ENCODE data around the gene SLC39A10.
"Not testable (repeated sequence)": the region's sequence is repeated elsewhere in the genome, so short reads cannot be mapped to it uniquely, and the experiment has no call there.

SLC39A10 gene

DNA sequence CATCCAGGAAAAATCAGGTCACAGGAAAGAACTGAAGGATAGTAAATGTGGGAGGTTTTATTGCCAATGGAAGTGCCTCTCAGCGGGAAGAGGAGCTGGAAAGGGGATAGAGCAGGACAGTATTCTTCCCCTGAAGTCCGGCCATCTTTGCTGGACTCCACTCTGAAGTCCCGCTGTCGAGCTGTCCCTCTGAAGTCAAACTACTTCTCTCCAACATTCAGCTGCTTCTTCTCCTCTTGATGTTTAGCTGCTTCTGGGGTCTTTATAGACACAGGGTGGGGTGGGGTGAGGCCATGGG lies 23.5 kb upstream of the SLC39A10 start:
- Histone ChIP-seq H3K36me3 (ENCODE audit: control insufficient read depth, insufficient read depth, low read length) (no peaks in the 10 kb centered on the region), H3K4me3 (ENCODE audit: low read length) (no peak overlapping the region), H3K9me3 (ENCODE audit: control insufficient read depth, low read length) (no peaks in the 10 kb centered on the region), H3K9ac (ENCODE audit: low read length) (no peak overlapping the region), H3K27me3 (ENCODE audit: control insufficient read depth, insufficient read depth, low read length) (no peaks in the 10 kb centered on the region), H3K4me1 (ENCODE audit: control insufficient read depth, insufficient read depth, low read length) (no peaks in the 10 kb centered on the region)

DNA sequence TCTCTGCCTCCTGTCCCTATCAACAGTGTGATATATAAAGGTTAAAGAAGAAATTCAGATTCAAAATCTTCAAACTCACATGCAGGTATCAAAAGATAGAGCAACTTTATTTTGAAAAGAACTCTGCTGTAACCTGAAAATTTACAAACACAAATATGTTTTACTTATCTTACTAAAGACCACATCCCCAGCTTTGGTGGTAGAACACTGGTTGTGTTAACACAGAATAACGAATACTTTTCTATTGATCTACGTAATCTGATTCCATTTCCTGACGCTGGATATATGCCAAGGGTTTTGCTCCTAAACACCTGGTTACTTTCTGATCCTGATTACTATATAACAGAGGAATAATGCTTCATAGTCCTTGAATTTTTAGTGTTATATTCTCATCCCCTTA lies 23.1 kb upstream of the SLC39A10 start:
- Histone ChIP-seq H3K9ac (ENCODE audit: low read length) (no peak overlapping the region), H3K36me3 (ENCODE audit: control insufficient read depth, insufficient read depth, low read length) (no peaks in the 10 kb centered on the region), H3K27me3 (ENCODE audit: control insufficient read depth, insufficient read depth, low read length) (no peaks in the 10 kb centered on the region), H3K4me3 (ENCODE audit: low read length) (no peak overlapping the region), H3K9me3 (ENCODE audit: control insufficient read depth, low read length) (no peaks in the 10 kb centered on the region), H3K4me1 (ENCODE audit: control insufficient read depth, insufficient read depth, low read length) (no peaks in the 10 kb centered on the region)

- Histone ChIP-seq H3K4me3 (ENCODE audit: low read length) (no peak overlapping the region), H3K9ac (ENCODE audit: low read length) (no peak overlapping the region), H3K9me3 (ENCODE audit: control insufficient read depth, low read length) (no peaks in the 10 kb centered on the region), H3K27me3 (ENCODE audit: control insufficient read depth, insufficient read depth, low read length) (no peaks in the 10 kb centered on the region), H3K36me3 (ENCODE audit: control insufficient read depth, insufficient read depth, low read length) (no peaks in the 10 kb centered on the region), H3K4me1 (ENCODE audit: control insufficient read depth, insufficient read depth, low read length) (no peaks in the 10 kb centered on the region)
These were observed 20.1 kb upstream of the SLC39A10 start for GRCh38 chr2:195636890-195637289.

DNA sequence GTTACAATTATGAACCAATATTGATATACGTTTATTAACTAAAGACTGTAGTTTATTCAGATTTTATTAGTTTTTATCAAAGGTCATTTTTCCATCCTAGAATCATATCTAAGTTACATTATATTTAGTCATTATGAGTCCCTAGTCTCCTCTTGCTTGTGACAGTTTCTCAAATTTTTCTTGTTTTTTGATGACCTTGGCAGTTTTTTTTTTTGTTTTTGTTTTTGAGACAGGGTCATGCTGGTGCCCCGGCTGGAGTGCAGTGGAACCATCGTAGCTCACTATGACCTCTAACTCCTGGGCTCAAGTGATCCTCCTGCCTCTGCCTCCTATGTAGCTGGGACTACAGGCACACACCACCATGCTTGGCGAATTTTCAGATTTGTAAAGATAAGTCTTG lies 18.3 kb upstream of the SLC39A10 start:
- Histone ChIP-seq H3K27me3 (ENCODE audit: control insufficient read depth, insufficient read depth, low read length) (no peaks in the 10 kb centered on the region), H3K9me3 (ENCODE audit: control insufficient read depth, low read length) (no peaks in the 10 kb centered on the region), H3K9ac (ENCODE audit: low read length) (no peak overlapping the region), H3K4me1 (ENCODE audit: control insufficient read depth, insufficient read depth, low read length) (no peaks in the 10 kb centered on the region), H3K4me3 (ENCODE audit: low read length) (no peak overlapping the region), H3K36me3 (ENCODE audit: control insufficient read depth, insufficient read depth, low read length) (no peaks in the 10 kb centered on the region)

GRCh38 chr2:195639238-195639858 lies 17.7 kb upstream of the SLC39A10 start:
- H3K4me1 ChIP-seq (ENCODE audit: control insufficient read depth, insufficient read depth, low read length) = no peaks in the 10 kb centered on the region
- H3K27me3 ChIP-seq (ENCODE audit: control insufficient read depth, insufficient read depth, low read length) = no peaks in the 10 kb centered on the region
- no peaks in the 10 kb centered on the region for H3K36me3 ChIP-seq (ENCODE audit: control insufficient read depth, insufficient read depth, low read length)
- H3K4me3 ChIP-seq (ENCODE audit: low read length) = no peak overlapping the region
- no peaks in the 10 kb centered on the region for H3K9me3 ChIP-seq (ENCODE audit: control insufficient read depth, low read length)
- no peak overlapping the region for H3K9ac ChIP-seq (ENCODE audit: low read length)

GRCh38 chr2:195639959-195640358 lies 17.1 kb upstream of the SLC39A10 start:
- H3K9me3 ChIP-seq (ENCODE audit: control insufficient read depth, low read length) = no peaks in the 10 kb centered on the region
- H3K9ac ChIP-seq (ENCODE audit: low read length) = no peak overlapping the region
- no peaks in the 10 kb centered on the region for H3K27me3 ChIP-seq (ENCODE audit: control insufficient read depth, insufficient read depth, low read length)
- H3K36me3 ChIP-seq (ENCODE audit: control insufficient read depth, insufficient read depth, low read length) = no peaks in the 10 kb centered on the region
- H3K4me1 ChIP-seq (ENCODE audit: control insufficient read depth, insufficient read depth, low read length) = no peaks in the 10 kb centered on the region
- H3K4me3 ChIP-seq (ENCODE audit: low read length) = no peak overlapping the region

DNA sequence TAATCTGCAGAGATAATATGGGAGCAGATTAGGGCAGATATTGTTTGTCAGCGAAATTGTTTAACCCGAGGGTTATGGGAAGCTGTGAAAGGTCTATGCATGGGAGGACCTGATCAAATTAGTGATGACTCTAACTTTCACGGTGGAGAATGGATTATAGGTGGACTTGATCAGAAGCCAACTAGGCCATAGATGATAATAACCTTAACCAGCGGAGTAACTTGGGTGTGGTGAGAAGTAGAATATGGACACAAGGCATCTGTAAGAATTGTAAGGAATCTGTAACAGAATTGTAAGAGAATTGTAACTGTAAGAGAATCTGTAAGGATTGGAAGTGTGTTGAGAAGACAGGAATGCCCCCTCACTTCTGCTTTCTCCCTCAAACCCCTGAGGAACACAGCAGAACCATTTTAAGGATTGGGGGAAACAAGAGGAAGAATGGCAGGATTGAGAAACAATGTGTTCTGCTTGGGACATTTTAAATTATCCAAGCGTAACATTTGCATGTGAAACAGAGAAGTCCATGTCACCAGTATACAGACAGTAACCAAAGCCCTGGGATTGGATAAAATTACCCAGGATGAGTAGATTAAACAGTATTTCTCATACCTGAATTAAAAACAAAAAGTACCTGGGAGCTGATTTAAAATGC lies 14.9 kb upstream of the SLC39A10 start:
- Histone ChIP-seq H3K27me3 (ENCODE audit: control insufficient read depth, insufficient read depth, low read length) (no peaks in the 10 kb centered on the region), H3K36me3 (ENCODE audit: control insufficient read depth, insufficient read depth, low read length) (no peaks in the 10 kb centered on the region), H3K9ac (ENCODE audit: low read length) (no peak overlapping the region), H3K4me3 (ENCODE audit: low read length) (no peak overlapping the region), H3K9me3 (ENCODE audit: control insufficient read depth, low read length) (no peaks in the 10 kb centered on the region), H3K4me1 (ENCODE audit: control insufficient read depth, insufficient read depth, low read length) (no peaks in the 10 kb centered on the region)

DNA sequence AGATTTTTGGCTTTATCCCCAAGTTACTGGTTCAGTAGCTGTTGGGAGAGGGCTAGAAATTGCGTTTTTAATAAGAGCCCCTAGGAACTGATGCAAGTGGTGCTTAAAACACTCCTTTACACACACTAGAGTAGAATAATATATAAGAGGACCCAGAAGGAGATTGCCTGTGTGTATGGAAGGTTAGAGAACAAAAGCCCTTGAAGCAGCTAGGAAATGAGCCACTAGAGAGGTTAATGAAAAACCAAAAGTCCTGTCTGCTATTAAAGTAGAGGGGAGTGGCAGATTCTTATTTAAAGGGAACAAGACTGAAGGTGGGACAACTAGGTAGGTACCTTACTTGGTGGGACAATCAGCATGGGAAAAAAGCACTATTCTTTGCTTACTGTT lies 14.4 kb upstream of the SLC39A10 start:
- no peaks in the 10 kb centered on the region for H3K9me3 ChIP-seq (ENCODE audit: control insufficient read depth, low read length)
- H3K4me3 ChIP-seq (ENCODE audit: low read length) = no peak overlapping the region
- no peaks in the 10 kb centered on the region for H3K36me3 ChIP-seq (ENCODE audit: control insufficient read depth, insufficient read depth, low read length)
- H3K4me1 ChIP-seq (ENCODE audit: control insufficient read depth, insufficient read depth, low read length) = no peaks in the 10 kb centered on the region
- no peak overlapping the region for H3K9ac ChIP-seq (ENCODE audit: low read length)
- H3K27me3 ChIP-seq (ENCODE audit: control insufficient read depth, insufficient read depth, low read length) = no peaks in the 10 kb centered on the region

GRCh38 chr2:195644708-195645107 lies 12.3 kb upstream of the SLC39A10 start:
- not testable (repeated sequence) for H3K9ac ChIP-seq (ENCODE audit: low read length); H3K4me3 ChIP-seq (ENCODE audit: low read length); H3K36me3 ChIP-seq (ENCODE audit: control insufficient read depth, insufficient read depth, low read length); H3K4me1 ChIP-seq (ENCODE audit: control insufficient read depth, insufficient read depth, low read length); H3K9me3 ChIP-seq (ENCODE audit: control insufficient read depth, low read length); H3K27me3 ChIP-seq (ENCODE audit: control insufficient read depth, insufficient read depth, low read length)

DNA sequence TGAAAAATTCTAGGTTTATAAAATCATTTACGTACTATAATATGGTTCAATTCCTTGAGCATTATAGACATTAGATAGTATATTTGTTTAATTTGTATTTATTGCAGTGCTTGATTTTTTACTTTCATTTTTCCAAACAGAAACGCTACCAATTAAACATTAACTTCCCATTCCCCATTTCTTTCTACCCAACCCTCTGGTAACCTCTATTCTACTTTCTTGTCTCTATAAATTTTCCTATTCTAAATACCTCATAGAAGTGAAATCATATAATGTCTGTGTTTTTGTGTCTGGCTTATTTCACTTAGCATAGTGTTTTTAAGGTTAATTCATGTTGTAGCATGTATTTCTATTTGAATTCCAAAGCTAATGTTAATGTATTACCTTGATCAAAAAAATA lies 11.6 kb upstream of the SLC39A10 start:
- Histone ChIP-seq H3K36me3 (ENCODE audit: control insufficient read depth, insufficient read depth, low read length) (no peaks in the 10 kb centered on the region), H3K9me3 (ENCODE audit: control insufficient read depth, low read length) (no peaks in the 10 kb centered on the region), H3K27me3 (ENCODE audit: control insufficient read depth, insufficient read depth, low read length) (no peaks in the 10 kb centered on the region), H3K4me1 (ENCODE audit: control insufficient read depth, insufficient read depth, low read length) (no peaks in the 10 kb centered on the region), H3K4me3 (ENCODE audit: low read length) (no peak overlapping the region), H3K9ac (ENCODE audit: low read length) (no peak overlapping the region)

GRCh38 chr2:195646424-195646823 lies 10.6 kb upstream of the SLC39A10 start:
- Histone ChIP-seq H3K9me3 (ENCODE audit: control insufficient read depth, low read length) (no peaks in the 10 kb centered on the region), H3K4me1 (ENCODE audit: control insufficient read depth, insufficient read depth, low read length) (no peaks in the 10 kb centered on the region), H3K4me3 (ENCODE audit: low read length) (no peak overlapping the region), H3K27me3 (ENCODE audit: control insufficient read depth, insufficient read depth, low read length) (no peaks in the 10 kb centered on the region), H3K36me3 (ENCODE audit: control insufficient read depth, insufficient read depth, low read length) (no peaks in the 10 kb centered on the region), H3K9ac (ENCODE audit: low read length) (no peak overlapping the region)

GRCh38 chr2:195647302-195647701 lies 9.7 kb upstream of the SLC39A10 start:
- H3K9me3 ChIP-seq (ENCODE audit: control insufficient read depth, low read length) = no peaks in the 10 kb centered on the region
- H3K9ac ChIP-seq (ENCODE audit: low read length) = no peak overlapping the region
- no peak overlapping the region for H3K4me3 ChIP-seq (ENCODE audit: low read length)
- no peaks in the 10 kb centered on the region for H3K4me1 ChIP-seq (ENCODE audit: control insufficient read depth, insufficient read depth, low read length)
- no peaks in the 10 kb centered on the region for H3K27me3 ChIP-seq (ENCODE audit: control insufficient read depth, insufficient read depth, low read length)
- no peaks in the 10 kb centered on the region for H3K36me3 ChIP-seq (ENCODE audit: control insufficient read depth, insufficient read depth, low read length)

DNA sequence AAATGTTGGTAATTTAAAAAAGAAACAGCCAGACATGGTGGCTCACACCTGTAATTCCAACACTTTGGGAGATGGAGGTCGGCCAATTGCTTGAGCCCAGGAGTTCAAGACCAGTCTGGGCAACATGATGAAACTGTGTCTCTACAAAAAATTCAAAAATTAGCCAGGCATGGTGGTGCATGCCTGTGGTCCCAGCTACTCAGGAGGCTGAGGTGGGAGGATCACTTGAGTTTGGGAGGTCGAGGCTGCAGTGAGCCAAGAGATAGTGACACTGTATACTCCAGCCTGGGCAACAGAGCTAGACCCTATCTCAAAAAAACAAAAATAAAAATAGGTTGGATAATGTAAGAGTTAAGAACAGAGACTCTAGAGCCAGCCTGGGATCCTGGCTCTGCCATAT lies 8.7 kb upstream of the SLC39A10 start:
- H3K27me3 ChIP-seq (ENCODE audit: control insufficient read depth, insufficient read depth, low read length); H3K9ac ChIP-seq (ENCODE audit: low read length); H3K9me3 ChIP-seq (ENCODE audit: control insufficient read depth, low read length); H3K4me1 ChIP-seq (ENCODE audit: control insufficient read depth, insufficient read depth, low read length); H3K4me3 ChIP-seq (ENCODE audit: low read length); H3K36me3 ChIP-seq (ENCODE audit: control insufficient read depth, insufficient read depth, low read length): not testable (repeated sequence)
